Trophoblast cell (in vitro differentiated cells and primary cell): ENCODE measurements around the gene BCAT1.

Experiments
- DNase-seq, 2 donors: peaks; one replicate each; pipeline ENCODE4 v3.0.0-alpha.2; 2016
- H2AFZ ChIP-seq: 2 replicates; pipeline ENCODE4 v1.6.1; 2013; ENCODE audit warnings: low read length, moderate library complexity, mild to moderate bottlenecking; ENCODE audit not compliant: insufficient read depth, poor library complexity
- H2AK5ac ChIP-seq: 2 replicates; pipeline ENCODE4 v1.6.1; 2013; ENCODE audit warnings: mild to moderate bottlenecking, low read length
- H2BK120ac ChIP-seq: 2 replicates; pipeline ENCODE4 v1.6.1; 2013; ENCODE audit warnings: low read length, mild to moderate bottlenecking, moderate library complexity; ENCODE audit not compliant: insufficient read depth, poor library complexity
- H2BK12ac ChIP-seq: 2 replicates; pipeline ENCODE4 v1.6.1; 2013; ENCODE audit warnings: mild to moderate bottlenecking, low read length, moderate library complexity
- H2BK5ac ChIP-seq: 2 replicates; pipeline ENCODE4 v1.6.1; 2013; ENCODE audit warnings: low read length, low read depth, moderate library complexity, mild to moderate bottlenecking; ENCODE audit not compliant: poor library complexity
- H3K14ac ChIP-seq: 2 replicates; pipeline ENCODE4 v1.6.1; 2013; ENCODE audit warnings: mild to moderate bottlenecking, low read length
- H3K18ac ChIP-seq: 2 replicates; pipeline ENCODE4 v1.6.1; 2013; ENCODE audit warnings: mild to moderate bottlenecking, low read length
- H3K23ac ChIP-seq: 2 replicates; pipeline ENCODE4 v1.6.1; 2013; ENCODE audit warnings: low read length
- H3K27ac ChIP-seq: 2 replicates; pipeline ENCODE4 v1.5.1; 2013; ENCODE audit warnings: low read depth, mild to moderate bottlenecking, inconsistent platforms, low read length, moderate library complexity
- H3K27me3 ChIP-seq: 2 replicates; pipeline ENCODE4 v1.6.1; 2013; ENCODE audit warnings: inconsistent platforms, mild to moderate bottlenecking, low read length, moderate library complexity; ENCODE audit not compliant: insufficient read depth
- H3K36me3 ChIP-seq, 2 experiments: 1 replicate in 1 of 2; 2 replicates in 1 of 2; pipeline ENCODE4 v1.6.1; 2013; ENCODE audit warnings: low read length in 2 of 2, mild to moderate bottlenecking in 2 of 2, moderate library complexity in 1 of 2; ENCODE audit not compliant: insufficient read depth in 2 of 2, control insufficient read depth in 1 of 2
- H3K4ac ChIP-seq: 2 replicates; pipeline ENCODE4 v1.6.1; 2013; ENCODE audit warnings: low read depth, mild to moderate bottlenecking, low read length, moderate library complexity
- H3K4me1 ChIP-seq, 2 experiments: 1 replicate in 1 of 2; 2 replicates in 1 of 2; pipeline ENCODE4 v1.6.1; 2013; ENCODE audit warnings: low read length in 2 of 2, mild to moderate bottlenecking in 2 of 2, moderate library complexity in 1 of 2; ENCODE audit not compliant: insufficient read depth in 2 of 2, control insufficient read depth in 1 of 2
- H3K4me2 ChIP-seq: 2 replicates; pipeline ENCODE4 v1.6.1; 2013; ENCODE audit warnings: inconsistent platforms, mild to moderate bottlenecking, low read length, moderate library complexity
- H3K4me3 ChIP-seq: 2 replicates; pipeline ENCODE4 v1.5.1; 2013; ENCODE audit warnings: mild to moderate bottlenecking, low read depth, low read length, inconsistent platforms
- H3K79me1 ChIP-seq: one replicate; pipeline ENCODE4 v1.6.1; 2013; ENCODE audit warnings: low read length
- H3K79me2 ChIP-seq: 2 replicates; pipeline ENCODE4 v1.6.1; 2013; ENCODE audit warnings: low read length, mild to moderate bottlenecking; ENCODE audit not compliant: control insufficient read depth, insufficient read depth, poor library complexity
- H3K9ac ChIP-seq: 2 replicates; pipeline ENCODE4 v1.6.1; 2013; ENCODE audit warnings: mild to moderate bottlenecking, low read length
- H3K9me3 ChIP-seq: 2 replicates; pipeline ENCODE4 v1.6.1; 2013; ENCODE audit warnings: low read depth, mild to moderate bottlenecking, control low read depth, inconsistent platforms, low read length; ENCODE audit not compliant: insufficient read depth
- H4K12ac ChIP-seq: 2 replicates; pipeline ENCODE4 v1.6.1; 2013; ENCODE audit warnings: low read depth, mild to moderate bottlenecking, low read length, moderate library complexity
- H4K8ac ChIP-seq: 2 replicates; pipeline ENCODE4 v1.6.1; 2013; ENCODE audit warnings: low read depth, mild to moderate bottlenecking, low read length, moderate library complexity
- H4K91ac ChIP-seq: one replicate; pipeline ENCODE4 v1.6.1; 2013; ENCODE audit warnings: low read depth, mild to moderate bottlenecking, low read length, moderate library complexity
- WGBS: extraction: QIAGEN DNeasy Blood & Tissue Kit; methylation state at CpG from one replicate; pipeline ENCODE4 v1.1.7; 2013; ENCODE audit warnings: missing lambda C conversion rate; ENCODE audit not compliant: insufficient read length, insufficient coverage; ENCODE audit errors: extremely low coverage; 5-methylcytosine and 5-hydroxymethylcytosine counted together

Gene BCAT1

DNA sequence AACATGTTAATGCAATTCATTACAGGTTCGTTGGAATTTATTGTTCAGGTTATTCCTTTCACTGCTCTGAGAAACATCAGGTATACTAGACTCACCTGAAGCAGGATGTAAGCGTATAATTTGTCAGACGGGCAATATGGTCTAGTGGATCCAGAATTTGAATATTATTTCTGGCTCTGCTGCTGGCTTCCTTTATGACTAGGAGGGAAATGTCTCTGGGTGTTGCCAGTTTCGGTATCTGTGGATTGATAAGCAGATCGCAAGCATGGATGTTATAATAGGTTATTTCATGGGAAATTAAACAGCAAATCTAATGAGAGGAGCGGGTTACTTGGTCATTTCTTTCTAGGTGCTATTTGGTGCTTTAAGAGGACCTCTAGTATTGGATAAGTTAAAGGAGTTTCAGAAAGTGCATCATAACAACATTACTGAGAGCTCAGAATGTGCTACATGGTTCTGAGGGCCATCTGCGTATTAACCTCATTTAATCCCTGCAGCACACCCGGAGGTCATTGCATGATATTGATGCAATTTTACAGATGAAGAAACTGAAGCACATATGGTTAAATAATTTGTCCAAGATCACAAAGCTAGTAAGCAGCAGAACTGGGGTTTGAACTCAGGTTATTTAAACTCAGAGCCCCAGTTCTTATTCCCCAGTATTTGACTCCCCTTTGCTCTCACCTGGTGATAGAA is 47.3 kb upstream of the BCAT1 start:
- Histone ChIP-seq H3K4ac (no peak overlapping the region), H3K79me2 (no peaks in the 10 kb centered on the region), H3K9ac (no peak overlapping the region), H3K4me1 (no peaks in the 10 kb centered on the region), H3K4me2 (no peak overlapping the region), H4K12ac (no peak overlapping the region), H2BK5ac (no peak overlapping the region), H3K36me3 (no peaks in the 10 kb centered on the region), H2AK5ac (no peak overlapping the region), H3K9me3 (no peaks in the 10 kb centered on the region), H3K27me3 (no peaks in the 10 kb centered on the region), H2BK120ac (no peak overlapping the region), H3K23ac (no peak overlapping the region), H3K14ac (no peak overlapping the region), H3K4me3 (no peak overlapping the region), H2BK12ac (no peak overlapping the region), H3K79me1 (no peaks in the 10 kb centered on the region), H3K27ac (no peak overlapping the region), H4K91ac (no peak overlapping the region), H2AFZ (no peak overlapping the region), H4K8ac (no peak overlapping the region), H3K18ac (no peak overlapping the region)
- no CpG with 5 or more reads among the region's 8 CpGs for WGBS
- DNase-seq, result no peak

DNA sequence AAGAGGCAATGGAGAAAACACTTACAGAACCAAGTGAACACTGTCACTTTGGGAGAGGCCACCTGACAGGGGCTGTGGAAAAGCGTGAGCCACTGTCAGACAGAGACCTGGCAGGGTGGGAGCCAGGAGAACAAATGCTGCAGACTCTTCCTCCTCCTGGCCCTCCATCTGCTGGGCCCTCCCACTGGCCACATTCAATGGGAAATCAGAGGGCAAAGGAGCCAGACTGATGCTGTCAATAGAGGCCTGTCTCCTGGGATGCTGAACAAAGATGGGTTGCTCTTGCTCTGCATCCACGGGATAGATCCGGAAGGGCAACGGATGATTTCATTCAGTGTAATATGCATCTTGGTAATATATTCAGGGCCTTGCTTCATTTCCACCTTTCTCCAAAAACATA is 44.9 kb upstream of the BCAT1 start:
- H4K8ac ChIP-seq, result no peak overlapping the region
- H3K27me3 ChIP-seq, result no peaks in the 10 kb centered on the region
- no peaks in the 10 kb centered on the region for H3K9me3 ChIP-seq
- no peak overlapping the region for H3K4me2 ChIP-seq
- H3K36me3 ChIP-seq, result no peaks in the 10 kb centered on the region
- no peak overlapping the region for H2AFZ ChIP-seq
- H3K27ac ChIP-seq, result no peak overlapping the region
- no peak overlapping the region for H3K4ac ChIP-seq
- peak overlapping the region; percentile 14 for H4K91ac ChIP-seq
- no peak overlapping the region for H3K14ac ChIP-seq
- H2BK120ac ChIP-seq, result no peak overlapping the region
- no peak for DNase-seq
- H3K4me1 ChIP-seq, result no peaks in the 10 kb centered on the region
- no peaks in the 10 kb centered on the region for H3K79me2 ChIP-seq
- H3K18ac ChIP-seq, result no peak overlapping the region
- no peak overlapping the region for H2BK5ac ChIP-seq
- no peak overlapping the region for H2BK12ac ChIP-seq
- H2AK5ac ChIP-seq, result peak overlapping the region; percentile 46
- H3K9ac ChIP-seq, result no peak overlapping the region
- H4K12ac ChIP-seq, result no peak overlapping the region
- H3K4me3 ChIP-seq, result no peak overlapping the region
- H3K79me1 ChIP-seq, result no peaks in the 10 kb centered on the region
- no CpG with 5 or more reads among the region's 4 CpGs for WGBS
- no peak overlapping the region for H3K23ac ChIP-seq

- H3K4ac ChIP-seq, result no peak overlapping the region
- H3K4me1 ChIP-seq, result no peaks in the 10 kb centered on the region
- no peaks in the 10 kb centered on the region for H3K79me1 ChIP-seq
- no peak overlapping the region for H3K9ac ChIP-seq
- H3K14ac ChIP-seq, result no peak overlapping the region
- no peak overlapping the region for H2AK5ac ChIP-seq
- peak; percentile 21 to 91 for DNase-seq
- no peak overlapping the region for H4K91ac ChIP-seq
- no peak overlapping the region for H4K8ac ChIP-seq
- H3K27me3 ChIP-seq, result no peaks in the 10 kb centered on the region
- no peak overlapping the region for H3K27ac ChIP-seq
- no peak overlapping the region for H3K4me2 ChIP-seq
- no peaks in the 10 kb centered on the region for H3K79me2 ChIP-seq
- no peak overlapping the region for H3K23ac ChIP-seq
- H2AFZ ChIP-seq, result no peak overlapping the region
- no peaks in the 10 kb centered on the region for H3K9me3 ChIP-seq
- no peak overlapping the region for H3K18ac ChIP-seq
- no peaks in the 10 kb centered on the region for H3K36me3 ChIP-seq
- H2BK120ac ChIP-seq, result no peak overlapping the region
- H3K4me3 ChIP-seq, result no peak overlapping the region
- no peak overlapping the region for H2BK5ac ChIP-seq
- no peak overlapping the region for H4K12ac ChIP-seq
- WGBS, result no CpG with 5 or more reads among the region's 9 CpGs
- no peak overlapping the region for H2BK12ac ChIP-seq
Measured at GRCh38 chr12:24991209-24992049, 42.5 kb upstream of the BCAT1 start.

GRCh38 chr12:24989216-24989615 is 40.3 kb upstream of the BCAT1 start:
- H3K27me3 ChIP-seq, result no peaks in the 10 kb centered on the region
- no peaks in the 10 kb centered on the region for H3K9me3 ChIP-seq
- H3K4me3 ChIP-seq, result no peak overlapping the region
- no peak overlapping the region for H4K12ac ChIP-seq
- H4K91ac ChIP-seq, result no peak overlapping the region
- H3K4ac ChIP-seq, result no peak overlapping the region
- H3K27ac ChIP-seq, result no peak overlapping the region
- H2BK12ac ChIP-seq, result no peak overlapping the region
- H3K79me2 ChIP-seq, result no peaks in the 10 kb centered on the region
- H3K36me3 ChIP-seq, result no peaks in the 10 kb centered on the region
- no peak overlapping the region for H3K14ac ChIP-seq
- no peak overlapping the region for H2AFZ ChIP-seq
- no peak overlapping the region for H2AK5ac ChIP-seq
- no peak overlapping the region for H3K18ac ChIP-seq
- WGBS, result no CpG with 5 or more reads among the region's 2 CpGs
- no peaks in the 10 kb centered on the region for H3K4me1 ChIP-seq
- H3K79me1 ChIP-seq, result no peaks in the 10 kb centered on the region
- no peak overlapping the region for H2BK120ac ChIP-seq
- no peak overlapping the region for H2BK5ac ChIP-seq
- H4K8ac ChIP-seq, result no peak overlapping the region
- no peak overlapping the region for H3K4me2 ChIP-seq
- no peak for DNase-seq
- H3K9ac ChIP-seq, result no peak overlapping the region
- no peak overlapping the region for H3K23ac ChIP-seq
